NOMO-1 (cell line): Measurements from ENCODE around the gene VCX.
"Not testable (repeated sequence)": the region's sequence is repeated elsewhere in the genome, so short reads cannot be mapped to it uniquely, and the experiment has no call there.

Source experiments
- DNase-seq, 2 experiments: peaks; one replicate each; lab custom pipeline; 2025; ENCODE audit not compliant: unreplicated experiment in 2 of 2; lab: John Stamatoyannopoulos, UW

VCX gene

DNA sequence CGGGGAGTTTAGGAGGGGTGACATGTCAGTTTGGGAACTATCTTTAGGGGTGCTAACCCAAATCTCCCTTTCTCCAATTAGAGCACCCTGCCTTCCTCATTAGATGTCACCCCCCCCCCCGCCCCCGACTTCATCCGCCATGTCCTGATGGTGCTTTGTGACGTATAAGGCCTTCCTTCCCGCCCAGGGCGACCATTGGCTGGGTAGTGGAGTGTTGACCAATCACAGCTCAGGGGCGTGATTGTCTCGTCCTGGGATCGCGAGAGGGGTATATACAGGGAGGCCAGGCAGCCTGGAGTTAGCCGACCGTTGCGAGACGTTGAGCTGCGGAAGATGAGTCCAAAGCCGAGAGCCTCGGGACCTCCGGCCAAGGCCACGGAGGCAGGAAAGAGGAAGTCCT is at the start of gene VCX:
VCX (plus strand) TSS at position 301 of the 400 bp plus-strand sequence; CDS start at position 334, 33 bp downstream.
- DNase-seq: not testable (repeated sequence)

DNA sequence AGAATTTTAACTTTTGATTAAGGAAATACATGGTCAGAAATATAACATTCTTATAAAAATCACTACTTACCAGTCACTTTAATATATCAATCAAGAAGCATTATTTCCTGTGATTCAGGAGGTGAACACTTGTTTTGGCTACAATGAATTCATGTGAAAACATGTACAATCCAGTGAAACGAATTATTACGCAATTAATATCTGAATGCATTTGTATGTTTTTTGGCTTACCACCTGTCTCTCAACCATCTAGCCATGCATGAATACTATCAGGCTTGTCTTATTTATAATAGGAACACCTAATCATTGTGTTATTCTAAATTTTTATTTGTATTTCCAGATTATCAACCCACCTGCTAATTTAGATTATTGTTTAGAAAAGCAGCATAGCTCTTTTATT is 44.6 kb upstream of the VCX start:
- no peak for DNase-seq

DNA sequence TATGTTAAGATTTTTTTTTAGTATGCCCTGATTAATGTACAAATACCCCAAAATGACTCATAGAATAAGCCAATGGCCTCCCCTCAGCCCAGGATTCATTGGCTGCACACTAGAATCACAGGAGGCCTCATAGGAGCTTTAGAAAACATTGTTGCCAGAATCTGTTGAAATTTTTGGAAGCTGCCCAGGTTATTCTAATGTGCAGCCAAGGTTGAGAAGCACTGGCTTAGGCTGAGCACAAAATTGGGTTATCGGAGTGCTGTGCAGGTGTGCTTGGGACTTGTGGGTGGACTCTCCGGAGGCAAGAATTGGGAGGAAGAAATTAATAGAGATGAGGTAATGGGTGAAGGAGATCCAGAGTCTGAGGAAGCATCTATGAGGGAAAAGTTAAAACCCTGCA is 41.3 kb upstream of the VCX start:
- no peak for DNase-seq

DNA sequence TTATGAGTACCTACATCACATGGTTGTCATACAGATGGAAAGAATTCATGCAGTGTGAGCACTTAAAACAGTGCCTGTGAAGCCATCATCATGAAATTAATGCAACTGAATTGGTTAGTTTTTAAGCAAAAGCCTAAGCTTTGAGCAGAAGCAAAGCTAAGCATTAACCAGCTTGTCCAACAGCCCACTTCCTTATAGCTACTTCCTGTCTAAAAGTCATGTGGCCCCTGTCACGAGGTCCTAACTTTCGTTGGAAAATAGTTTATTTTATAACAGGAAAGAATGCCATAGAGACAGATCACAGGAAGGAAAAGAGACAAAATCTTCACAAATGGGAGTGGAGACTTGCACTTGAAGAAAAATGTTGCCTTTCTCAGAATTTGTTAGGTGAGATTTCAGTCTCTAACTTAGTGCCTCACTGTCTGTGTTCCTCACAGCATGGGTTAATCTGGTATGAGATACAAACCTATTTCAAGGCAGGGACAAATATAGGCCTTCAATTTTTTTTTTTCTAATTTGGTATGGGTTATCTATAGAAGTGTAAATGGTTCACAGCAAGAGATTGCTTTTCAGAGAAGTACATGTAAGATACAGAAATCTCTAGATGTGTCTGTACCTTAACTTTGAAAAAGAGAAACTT is 27.7 kb upstream of the VCX start:
- DNase-seq: no peak

DNA sequence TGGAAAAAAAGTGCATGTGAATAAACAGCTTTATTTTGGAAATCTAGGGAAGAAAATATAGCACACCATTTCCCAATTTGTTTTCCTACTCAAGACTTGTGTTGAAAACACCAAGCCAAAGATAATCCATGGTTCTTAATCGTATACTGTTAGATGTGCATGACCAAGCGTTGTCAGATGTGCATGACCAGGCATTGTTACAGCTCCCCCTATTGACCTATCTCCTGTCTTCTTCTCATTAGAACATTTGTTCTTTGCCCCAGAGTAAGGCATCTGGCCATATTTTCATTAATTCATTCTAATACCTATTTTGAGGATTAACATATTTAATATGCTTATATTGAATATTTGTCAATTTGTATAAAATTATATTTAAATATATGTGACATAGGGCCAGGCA is 14.4 kb upstream of the VCX start:
- DNase-seq: no peak

DNA sequence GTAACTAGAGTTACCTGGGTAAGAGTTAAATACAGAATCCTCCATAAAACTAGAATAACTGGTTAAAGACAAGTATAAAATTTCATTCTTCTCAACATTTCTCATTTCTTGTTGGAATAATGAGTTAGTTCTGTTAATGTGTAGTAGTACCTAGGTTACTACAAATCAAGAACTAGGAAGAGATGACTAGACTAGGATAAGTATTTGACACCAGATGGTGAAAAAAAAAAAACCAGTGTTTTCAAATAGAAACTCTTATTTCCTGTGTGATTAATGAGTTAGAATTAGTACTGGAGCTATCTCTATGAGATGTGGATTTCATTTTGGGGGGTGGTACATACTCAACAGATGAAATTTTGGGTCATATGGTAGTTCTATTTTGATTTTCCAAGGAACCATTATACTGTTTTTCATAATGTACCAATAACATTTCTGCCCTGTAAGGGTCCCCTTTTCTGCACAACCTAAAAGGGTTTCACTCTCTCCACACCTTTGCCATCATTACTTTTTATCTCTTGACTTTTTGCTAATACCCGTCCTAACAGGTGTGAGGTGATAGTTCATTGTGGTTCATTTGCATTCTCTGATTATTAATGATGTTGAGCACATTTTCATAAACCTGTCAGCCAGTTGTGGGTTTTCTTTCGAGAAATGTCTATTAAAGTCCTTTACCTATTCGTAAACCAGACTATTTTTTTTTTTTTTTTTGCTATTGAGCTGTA is 1.7 kb upstream of the VCX start:
- DNase-seq: no peak

DNA sequence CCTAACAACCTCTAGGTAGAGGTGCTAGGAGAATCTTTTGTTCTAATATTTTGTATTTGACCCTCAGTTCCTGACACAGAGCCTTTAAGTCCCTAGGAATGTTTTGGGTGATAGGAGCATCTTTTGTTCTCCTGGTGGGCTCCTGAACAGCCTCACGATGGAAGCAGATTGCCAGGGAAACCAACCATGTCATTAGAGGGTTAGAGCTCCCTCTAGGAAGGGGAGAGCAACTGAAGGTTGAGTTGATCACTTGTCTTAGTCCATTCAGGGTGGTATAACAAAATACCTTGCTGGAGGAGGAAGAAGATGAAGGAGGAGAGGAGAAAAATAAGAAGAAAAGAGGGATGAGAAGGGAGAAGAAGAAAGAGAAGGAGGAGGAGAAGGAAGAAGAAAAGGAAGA is 9.2 kb downstream of the VCX start:
- DNase-seq: no peak

DNA sequence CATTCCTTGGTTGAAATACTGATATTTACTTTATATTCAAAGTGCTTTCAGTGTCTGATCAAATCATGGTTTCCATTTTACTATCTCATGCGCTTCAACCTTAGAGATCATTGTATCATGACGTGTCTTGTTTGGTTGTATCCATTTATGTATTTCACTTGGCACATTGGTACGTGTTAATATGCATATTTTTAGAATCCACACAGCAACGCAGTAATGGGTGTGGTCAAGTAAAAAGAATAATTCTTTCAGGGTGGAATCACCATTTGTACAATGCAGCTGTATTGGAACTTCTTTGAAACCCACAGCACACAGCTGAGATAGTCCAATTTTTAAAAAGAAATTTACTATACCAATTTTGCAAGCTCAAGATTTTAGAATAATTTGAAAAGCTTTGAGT is 29.1 kb downstream of the VCX start:
- DNase-seq: no peak

DNA sequence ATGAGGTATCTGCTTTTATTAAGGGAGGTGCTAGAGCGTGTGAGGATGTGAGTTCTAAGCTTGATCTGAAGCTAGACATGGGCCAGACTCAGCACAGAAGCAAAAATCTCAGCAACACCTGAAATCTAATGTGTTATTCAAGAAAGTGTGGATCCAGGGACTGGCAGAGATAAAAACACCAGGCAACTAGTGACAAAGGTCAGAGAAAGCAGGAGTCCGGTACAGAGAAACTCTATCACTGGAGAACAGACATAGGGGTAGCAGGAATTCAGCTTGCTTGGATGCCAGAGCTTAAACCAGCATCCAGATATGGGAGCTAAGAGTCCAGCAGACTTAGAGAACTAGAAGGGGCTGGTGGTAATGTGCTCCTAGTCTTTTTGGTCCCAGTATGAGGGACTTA is 34.0 kb downstream of the VCX start:
- DNase-seq: no peak

DNA sequence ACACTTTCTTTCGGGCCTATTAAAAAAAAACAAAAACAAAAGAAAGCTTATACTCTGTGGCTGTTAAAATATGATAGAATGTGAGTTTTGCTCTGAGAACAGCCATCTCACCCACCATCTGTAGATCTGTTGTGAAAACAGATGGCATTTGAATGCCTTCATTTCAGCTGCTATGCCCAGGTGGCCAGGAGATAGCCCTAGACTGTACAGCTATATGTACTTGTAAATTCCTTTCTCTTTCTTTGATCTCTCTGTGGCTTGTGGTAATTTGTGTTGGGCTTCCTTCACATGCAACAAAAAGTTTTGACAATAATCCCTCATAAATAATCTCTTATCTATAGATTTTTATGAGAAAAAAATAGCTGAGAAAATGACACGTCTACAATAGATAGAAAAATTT is 46.2 kb downstream of the VCX start:
- DNase-seq: no peak

DNA sequence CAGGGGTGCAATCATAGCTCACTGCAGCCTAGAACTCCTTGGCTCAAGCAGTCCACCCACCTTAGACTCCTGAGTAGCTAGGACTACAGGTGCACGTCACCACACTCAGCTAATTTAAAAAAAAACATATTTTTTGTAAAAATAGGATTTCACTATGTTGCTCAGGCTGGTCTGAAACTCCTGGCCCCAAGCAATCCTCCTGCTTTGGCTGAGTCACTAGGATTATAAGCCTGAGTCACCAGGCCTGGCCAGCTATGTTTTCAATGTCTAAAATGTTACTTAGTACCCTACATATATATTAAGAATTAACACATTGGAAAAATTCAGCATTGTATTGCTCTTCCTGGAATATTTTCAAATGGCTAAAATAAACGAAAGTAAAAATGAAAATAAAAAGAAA is 46.7 kb downstream of the VCX start:
- no peak for DNase-seq

DNA sequence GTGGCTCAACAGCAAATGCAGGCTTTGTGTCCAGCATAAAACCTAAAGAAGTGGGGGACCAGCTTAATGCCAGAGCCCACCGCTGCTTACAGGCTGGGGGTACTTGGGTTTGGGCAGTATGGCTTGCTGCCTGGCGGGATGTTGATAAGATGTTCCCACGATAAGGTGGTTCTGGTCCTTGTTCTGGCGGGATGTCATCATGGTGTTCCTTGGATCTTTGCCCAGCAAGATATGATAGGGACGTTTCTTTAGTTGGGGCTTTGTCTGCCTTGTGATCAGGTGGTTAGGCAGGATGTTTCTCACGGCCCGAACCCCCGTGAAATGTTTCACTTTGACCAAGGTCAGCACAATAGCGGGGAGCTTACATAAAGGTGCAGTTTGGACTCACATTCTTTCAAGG is 49.0 kb downstream of the VCX start:
- no peak for DNase-seq
